Measurements from ENCODE around the gene MRPL33. TPM values are rescaled to one million over a fixed set of nuclear protein-coding genes. Genes with fewer than 3 reads are reported as not detected.

Gene MRPL33
- total and polyA plus RNA-seq, 2 experiments from 2014 or later = 80.5 to 310 TPM

DNA sequence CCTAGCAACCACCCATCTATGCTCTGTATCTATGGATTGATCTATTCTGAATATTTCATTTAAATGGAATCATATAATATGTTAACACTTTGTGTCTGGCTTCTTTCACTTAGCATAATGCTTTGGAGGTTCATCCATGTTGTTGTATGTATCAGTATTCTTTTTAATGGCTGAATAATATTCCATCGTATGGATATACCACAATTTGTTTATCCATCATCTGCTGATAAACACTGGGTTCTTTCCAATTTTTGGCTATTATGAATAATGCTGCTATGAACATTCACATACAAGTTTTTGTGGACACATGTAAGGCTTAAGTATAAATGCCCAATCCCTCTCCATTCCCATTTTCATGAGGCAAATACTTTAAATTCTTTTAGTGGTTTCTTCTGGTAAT is 52.9 kb downstream of the MRPL33 start:
- peaks cover 2% of the 10 kb centered on the region for H3K27me3 Mint-ChIP-seq (ENCODE audit: insufficient read depth, low read depth, poor library complexity)

More for the DNA sequence above, 52.9 kb downstream of the MRPL33 start:
- Histone ChIP-seq H3K4me3 (no peak overlapping the region), H3K4me2 (no peak overlapping the region), H3K4me1 (ENCODE audit: insufficient read depth) (no peaks in the 10 kb centered on the region), H3K9me2 (ENCODE audit: insufficient read depth) (no peaks in the 10 kb centered on the region), H3F3A (replicated peaks; ENCODE audit: low read depth) (no peaks in the 10 kb centered on the region), H2AFZ (no peak overlapping the region), H3K36me3 (ENCODE audit: insufficient read depth) (no peaks in the 10 kb centered on the region), H3K27me3 (ENCODE audit: insufficient read depth) (no peaks in the 10 kb centered on the region), H3K27ac (ENCODE audit: low read depth) (no peak overlapping the region), H4K20me1 (replicated peaks; ENCODE audit: insufficient read depth) (no peaks in the 10 kb centered on the region), H3K79me2 (replicated peaks; ENCODE audit: insufficient read depth) (no peaks in the 10 kb centered on the region)
- no peak for DNase-seq (ENCODE audit: low spot score)
- Mint-ChIP-seq H3K9me3 (peaks cover 15% of the 10 kb centered on the region; the same call in 2 of the 3 replicates), H3K4me3 (no peak overlapping the region), H3K36me3 (ENCODE audit: low read depth) (0 out of 3 replicates have a peak, but pooled peaks cover 2% of the 10 kb centered on the region), H3K4me1 (no peaks in the 10 kb centered on the region; the same call in 2 of the 3 replicates), H3K27ac (no peak overlapping the region)
- TF ChIP-seq ZNF114 (CRISPR knock-in tag; IDR thresholded peaks at IDR 0.05) (no peak), STAT1 (IDR thresholded peaks at IDR 0.05; ENCODE audit: unreplicated experiment) (no peak), EZH2phosphoT487 (IDR thresholded peaks at IDR 0.05; ENCODE audit: unreplicated experiment) (no peak), JUNB (IDR thresholded peaks at IDR 0.05; ENCODE audit: unreplicated experiment) (no peak), NANOG (IDR thresholded peaks at IDR 0.05; ENCODE audit: borderline replicate concordance) (no peak), CREB1 (CRISPR knock-in tag; IDR thresholded peaks at IDR 0.05; ENCODE audit: low read depth) (no peak), POLR2AphosphoS5 (IDR thresholded peaks at IDR 0.05; ENCODE audit: low read depth) (no peak), EZH2 (IDR thresholded peaks at IDR 0.05; ENCODE audit: low read depth, unreplicated experiment) (no peak), ZNF331 (CRISPR knock-in tag; IDR thresholded peaks at IDR 0.05; ENCODE audit: low read depth) (no peak)
- TF ChIP-seq, protein P1, sequence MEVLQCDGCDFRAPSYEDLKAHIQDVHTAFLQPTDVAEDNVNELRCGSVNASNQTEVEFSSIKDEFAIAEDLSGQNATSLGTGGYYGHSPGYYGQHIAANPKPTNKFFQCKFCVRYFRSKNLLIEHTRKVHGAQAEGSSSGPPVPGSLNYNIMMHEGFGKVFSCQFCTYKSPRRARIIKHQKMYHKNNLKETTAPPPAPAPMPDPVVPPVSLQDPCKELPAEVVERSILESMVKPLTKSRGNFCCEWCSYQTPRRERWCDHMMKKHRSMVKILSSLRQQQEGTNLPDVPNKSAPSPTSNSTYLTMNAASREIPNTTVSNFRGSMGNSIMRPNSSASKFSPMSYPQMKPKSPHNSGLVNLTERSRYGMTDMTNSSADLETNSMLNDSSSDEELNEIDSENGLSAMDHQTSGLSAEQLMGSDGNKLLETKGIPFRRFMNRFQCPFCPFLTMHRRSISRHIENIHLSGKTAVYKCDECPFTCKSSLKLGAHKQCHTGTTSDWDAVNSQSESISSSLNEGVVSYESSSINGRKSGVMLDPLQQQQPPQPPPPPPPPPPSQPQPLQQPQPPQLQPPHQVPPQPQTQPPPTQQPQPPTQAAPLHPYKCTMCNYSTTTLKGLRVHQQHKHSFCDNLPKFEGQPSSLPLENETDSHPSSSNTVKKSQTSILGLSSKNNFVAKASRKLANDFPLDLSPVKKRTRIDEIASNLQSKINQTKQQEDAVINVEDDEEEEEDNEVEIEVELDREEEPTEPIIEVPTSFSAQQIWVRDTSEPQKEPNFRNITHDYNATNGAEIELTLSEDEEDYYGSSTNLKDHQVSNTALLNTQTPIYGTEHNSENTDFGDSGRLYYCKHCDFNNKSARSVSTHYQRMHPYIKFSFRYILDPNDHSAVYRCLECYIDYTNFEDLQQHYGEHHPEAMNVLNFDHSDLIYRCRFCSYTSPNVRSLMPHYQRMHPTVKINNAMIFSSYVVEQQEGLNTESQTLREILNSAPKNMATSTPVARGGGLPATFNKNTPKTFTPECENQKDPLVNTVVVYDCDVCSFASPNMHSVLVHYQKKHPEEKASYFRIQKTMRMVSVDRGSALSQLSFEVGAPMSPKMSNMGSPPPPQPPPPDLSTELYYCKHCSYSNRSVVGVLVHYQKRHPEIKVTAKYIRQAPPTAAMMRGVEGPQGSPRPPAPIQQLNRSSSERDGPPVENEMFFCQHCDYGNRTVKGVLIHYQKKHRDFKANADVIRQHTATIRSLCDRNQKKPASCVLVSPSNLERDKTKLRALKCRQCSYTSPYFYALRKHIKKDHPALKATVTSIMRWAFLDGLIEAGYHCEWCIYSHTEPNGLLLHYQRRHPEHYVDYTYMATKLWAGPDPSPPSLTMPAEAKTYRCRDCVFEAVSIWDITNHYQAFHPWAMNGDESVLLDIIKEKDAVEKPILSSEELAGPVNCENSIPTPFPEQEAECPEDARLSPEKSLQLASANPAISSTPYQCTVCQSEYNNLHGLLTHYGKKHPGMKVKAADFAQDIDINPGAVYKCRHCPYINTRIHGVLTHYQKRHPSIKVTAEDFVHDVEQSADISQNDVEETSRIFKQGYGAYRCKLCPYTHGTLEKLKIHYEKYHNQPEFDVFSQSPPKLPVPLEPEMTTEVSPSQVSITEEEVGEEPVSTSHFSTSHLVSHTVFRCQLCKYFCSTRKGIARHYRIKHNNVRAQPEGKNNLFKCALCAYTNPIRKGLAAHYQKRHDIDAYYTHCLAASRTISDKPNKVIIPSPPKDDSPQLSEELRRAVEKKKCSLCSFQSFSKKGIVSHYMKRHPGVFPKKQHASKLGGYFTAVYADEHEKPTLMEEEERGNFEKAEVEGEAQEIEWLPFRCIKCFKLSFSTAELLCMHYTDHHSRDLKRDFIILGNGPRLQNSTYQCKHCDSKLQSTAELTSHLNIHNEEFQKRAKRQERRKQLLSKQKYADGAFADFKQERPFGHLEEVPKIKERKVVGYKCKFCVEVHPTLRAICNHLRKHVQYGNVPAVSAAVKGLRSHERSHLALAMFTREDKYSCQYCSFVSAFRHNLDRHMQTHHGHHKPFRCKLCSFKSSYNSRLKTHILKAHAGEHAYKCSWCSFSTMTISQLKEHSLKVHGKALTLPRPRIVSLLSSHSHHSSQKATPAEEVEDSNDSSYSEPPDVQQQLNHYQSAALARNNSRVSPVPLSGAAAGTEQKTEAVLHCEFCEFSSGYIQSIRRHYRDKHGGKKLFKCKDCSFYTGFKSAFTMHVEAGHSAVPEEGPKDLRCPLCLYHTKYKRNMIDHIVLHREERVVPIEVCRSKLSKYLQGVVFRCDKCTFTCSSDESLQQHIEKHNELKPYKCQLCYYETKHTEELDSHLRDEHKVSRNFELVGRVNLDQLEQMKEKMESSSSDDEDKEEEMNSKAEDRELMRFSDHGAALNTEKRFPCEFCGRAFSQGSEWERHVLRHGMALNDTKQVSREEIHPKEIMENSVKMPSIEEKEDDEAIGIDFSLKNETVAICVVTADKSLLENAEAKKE (CRISPR knock-in tag; IDR thresholded peaks at IDR 0.05) = no peak
- TF ChIP-seq, protein P2, sequence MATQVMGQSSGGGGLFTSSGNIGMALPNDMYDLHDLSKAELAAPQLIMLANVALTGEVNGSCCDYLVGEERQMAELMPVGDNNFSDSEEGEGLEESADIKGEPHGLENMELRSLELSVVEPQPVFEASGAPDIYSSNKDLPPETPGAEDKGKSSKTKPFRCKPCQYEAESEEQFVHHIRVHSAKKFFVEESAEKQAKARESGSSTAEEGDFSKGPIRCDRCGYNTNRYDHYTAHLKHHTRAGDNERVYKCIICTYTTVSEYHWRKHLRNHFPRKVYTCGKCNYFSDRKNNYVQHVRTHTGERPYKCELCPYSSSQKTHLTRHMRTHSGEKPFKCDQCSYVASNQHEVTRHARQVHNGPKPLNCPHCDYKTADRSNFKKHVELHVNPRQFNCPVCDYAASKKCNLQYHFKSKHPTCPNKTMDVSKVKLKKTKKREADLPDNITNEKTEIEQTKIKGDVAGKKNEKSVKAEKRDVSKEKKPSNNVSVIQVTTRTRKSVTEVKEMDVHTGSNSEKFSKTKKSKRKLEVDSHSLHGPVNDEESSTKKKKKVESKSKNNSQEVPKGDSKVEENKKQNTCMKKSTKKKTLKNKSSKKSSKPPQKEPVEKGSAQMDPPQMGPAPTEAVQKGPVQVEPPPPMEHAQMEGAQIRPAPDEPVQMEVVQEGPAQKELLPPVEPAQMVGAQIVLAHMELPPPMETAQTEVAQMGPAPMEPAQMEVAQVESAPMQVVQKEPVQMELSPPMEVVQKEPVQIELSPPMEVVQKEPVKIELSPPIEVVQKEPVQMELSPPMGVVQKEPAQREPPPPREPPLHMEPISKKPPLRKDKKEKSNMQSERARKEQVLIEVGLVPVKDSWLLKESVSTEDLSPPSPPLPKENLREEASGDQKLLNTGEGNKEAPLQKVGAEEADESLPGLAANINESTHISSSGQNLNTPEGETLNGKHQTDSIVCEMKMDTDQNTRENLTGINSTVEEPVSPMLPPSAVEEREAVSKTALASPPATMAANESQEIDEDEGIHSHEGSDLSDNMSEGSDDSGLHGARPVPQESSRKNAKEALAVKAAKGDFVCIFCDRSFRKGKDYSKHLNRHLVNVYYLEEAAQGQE (IDR thresholded peaks at IDR 0.05; ENCODE audit: unreplicated experiment) = no peak
- TF ChIP-seq, protein P3, sequence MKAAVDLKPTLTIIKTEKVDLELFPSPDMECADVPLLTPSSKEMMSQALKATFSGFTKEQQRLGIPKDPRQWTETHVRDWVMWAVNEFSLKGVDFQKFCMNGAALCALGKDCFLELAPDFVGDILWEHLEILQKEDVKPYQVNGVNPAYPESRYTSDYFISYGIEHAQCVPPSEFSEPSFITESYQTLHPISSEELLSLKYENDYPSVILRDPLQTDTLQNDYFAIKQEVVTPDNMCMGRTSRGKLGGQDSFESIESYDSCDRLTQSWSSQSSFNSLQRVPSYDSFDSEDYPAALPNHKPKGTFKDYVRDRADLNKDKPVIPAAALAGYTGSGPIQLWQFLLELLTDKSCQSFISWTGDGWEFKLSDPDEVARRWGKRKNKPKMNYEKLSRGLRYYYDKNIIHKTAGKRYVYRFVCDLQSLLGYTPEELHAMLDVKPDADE (IDR thresholded peaks at IDR 0.05) = no peak
- TF ChIP-seq, protein P4, sequence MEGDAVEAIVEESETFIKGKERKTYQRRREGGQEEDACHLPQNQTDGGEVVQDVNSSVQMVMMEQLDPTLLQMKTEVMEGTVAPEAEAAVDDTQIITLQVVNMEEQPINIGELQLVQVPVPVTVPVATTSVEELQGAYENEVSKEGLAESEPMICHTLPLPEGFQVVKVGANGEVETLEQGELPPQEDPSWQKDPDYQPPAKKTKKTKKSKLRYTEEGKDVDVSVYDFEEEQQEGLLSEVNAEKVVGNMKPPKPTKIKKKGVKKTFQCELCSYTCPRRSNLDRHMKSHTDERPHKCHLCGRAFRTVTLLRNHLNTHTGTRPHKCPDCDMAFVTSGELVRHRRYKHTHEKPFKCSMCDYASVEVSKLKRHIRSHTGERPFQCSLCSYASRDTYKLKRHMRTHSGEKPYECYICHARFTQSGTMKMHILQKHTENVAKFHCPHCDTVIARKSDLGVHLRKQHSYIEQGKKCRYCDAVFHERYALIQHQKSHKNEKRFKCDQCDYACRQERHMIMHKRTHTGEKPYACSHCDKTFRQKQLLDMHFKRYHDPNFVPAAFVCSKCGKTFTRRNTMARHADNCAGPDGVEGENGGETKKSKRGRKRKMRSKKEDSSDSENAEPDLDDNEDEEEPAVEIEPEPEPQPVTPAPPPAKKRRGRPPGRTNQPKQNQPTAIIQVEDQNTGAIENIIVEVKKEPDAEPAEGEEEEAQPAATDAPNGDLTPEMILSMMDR (conservative IDR thresholded peaks at IDR 0.05; ENCODE audit: low read depth in 2 of 2) = no peak
- ATAC-seq = no peak
